SHP77 treated with DMSO at 0.1 percent for 48 hours (cell line): ENCODE data around the gene KRTAP5-6.

Experiments
- DNase-seq: peaks from one replicate; lab custom pipeline; 2025; lab: John Stamatoyannopoulos, UW

KRTAP5-6 gene

GRCh38 chr11:1733716-1734640, 37.0 kb downstream of the KRTAP5-6 start:
- no peak for DNase-seq

DNA sequence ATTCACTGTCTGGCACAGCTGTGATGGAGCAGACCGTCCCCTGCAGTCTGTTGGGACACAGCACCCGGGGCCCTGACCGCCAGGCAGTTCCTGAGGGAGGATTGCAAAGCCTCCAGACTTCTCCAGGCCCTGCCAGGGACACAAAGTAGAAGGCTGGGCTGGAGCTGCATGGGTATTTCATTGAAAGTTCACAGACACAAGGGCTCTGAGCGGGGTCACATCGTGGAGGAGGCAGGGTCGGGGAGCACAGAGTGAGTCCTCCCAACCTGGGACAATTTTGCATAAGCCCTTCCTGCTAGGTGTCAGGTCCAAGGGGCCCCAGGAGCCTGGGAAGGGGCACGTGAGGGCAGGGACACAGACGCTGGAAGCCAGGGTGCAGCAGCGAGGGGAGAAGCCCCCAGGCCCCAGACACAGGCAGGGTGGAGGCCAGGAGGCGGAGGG, 37.7 kb downstream of the KRTAP5-6 start:
- DNase-seq, result no peak

DNA sequence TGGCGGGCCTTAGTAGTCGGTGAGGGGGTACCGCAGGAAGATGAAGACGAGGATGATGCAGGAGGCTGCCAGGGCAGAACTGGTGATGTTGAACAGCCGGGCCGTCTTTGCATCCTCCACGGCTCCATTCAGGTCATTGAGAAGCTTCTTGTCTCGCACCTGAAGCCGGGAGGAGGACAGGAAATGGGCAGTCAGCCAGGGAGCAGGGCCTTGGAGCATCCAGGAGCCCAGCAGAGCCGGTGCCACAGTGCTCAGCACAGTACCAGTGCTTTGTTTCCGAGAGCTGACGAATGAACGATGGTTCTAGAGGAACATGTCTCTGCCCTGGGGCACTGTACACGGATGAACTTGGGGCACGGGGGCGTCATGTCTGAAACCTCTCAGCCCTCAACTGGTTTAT, 38.3 kb downstream of the KRTAP5-6 start:
- no peak for DNase-seq

DNA sequence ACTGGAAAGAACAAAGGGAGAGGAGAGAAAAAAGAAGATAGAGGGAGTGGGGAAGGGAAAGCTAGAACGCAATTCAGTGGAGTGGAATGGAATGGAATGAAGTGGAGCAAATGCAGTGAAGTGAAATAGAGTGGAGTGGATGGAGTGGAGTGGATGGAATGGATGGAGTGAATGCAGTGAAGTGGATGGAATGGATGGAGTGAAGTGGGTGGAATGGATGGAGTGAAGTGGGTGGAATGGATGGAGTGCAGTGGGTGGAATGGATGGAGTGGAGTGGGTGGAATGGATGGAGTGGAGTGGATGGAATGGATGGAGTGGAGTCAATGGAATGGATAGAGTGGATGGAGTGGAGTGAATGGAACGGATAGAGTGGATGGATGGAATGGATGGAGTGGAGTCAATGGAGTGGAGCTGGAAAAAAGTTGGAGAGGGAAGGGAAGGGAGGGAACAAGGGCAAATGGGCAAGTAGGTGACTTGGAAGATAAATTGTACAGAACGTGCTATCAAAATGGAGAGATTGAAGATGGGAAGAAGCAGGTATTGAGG, 39.5 kb downstream of the KRTAP5-6 start:
- DNase-seq, result no peak

DNA sequence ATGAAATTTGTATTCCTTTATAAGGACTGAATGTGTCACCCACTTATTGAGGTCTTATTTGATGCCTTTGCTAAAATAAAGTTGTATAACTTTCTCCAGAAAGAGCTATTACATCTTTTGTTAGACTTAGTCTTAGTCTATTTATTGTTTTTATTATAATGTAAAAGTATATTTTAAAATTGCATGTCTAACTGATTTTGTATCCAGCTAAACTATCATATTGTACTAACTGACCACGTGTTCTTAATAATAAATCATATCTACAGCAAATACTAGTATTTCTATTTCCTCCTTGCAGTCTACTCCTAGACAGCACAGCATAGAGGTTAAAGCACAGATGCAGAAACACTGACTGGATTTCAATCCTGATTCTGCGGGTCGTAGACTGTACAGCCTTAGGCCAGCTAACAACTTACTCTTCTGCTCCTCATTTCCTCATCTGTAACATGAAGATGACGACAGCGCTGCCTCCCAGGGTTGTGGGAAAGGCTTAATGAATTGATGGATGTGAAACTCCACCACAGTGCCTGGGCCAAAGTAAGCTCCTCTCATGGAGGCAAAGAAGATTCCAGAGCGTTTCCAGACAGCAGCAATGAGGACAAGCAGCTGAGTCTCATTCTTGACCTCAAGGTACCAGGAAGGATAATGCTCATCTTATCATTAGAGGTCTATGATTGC, 40.2 kb downstream of the KRTAP5-6 start:
- DNase-seq, result no peak

DNA sequence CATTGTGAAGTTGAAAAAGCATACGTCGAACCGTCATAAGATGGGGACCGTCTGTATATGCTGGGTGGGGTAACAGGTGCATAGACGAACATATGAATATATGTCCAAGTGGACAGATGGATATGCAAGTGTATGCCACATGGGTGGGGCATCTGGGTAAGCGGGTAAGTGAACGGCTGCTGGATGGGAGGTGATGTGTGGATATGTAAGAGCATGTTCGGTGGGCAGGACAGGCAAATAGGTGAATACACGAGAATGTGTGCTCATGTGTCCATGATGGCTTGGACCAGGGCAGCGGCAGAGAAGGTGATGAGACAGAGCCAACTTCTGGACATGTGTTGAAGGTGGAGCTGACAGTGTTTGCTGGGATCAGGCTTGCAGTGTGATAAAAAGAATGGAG, 41.4 kb downstream of the KRTAP5-6 start:
- DNase-seq, result no peak

GRCh38 chr11:1739576-1739975, 42.6 kb downstream of the KRTAP5-6 start:
- no peak for DNase-seq

- DNase-seq, result no peak
Observed at GRCh38 chr11:1740786-1741530, 44.0 kb downstream of the KRTAP5-6 start.

DNA sequence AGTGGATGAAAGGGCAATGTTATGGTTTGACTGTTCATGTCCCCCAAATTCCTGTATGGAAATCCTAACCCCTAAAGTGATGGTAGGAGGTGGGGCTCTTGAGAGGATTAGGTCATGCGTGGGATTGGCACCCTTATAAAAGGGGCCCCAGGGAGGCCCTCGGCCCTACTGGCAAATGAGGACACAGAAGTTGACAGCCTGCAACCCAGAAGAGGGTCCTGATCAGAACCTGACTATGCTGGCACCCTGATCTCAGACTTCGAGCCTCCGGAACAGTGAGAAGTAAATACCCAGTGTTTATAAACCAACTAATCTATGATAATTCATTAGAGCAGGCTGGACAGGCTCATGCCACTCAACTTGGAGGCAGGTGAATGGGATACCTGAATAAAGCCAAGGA, 44.7 kb downstream of the KRTAP5-6 start:
- DNase-seq, result no peak

GRCh38 chr11:1742371-1742770, 45.4 kb downstream of the KRTAP5-6 start:
- DNase-seq, result no peak

DNA sequence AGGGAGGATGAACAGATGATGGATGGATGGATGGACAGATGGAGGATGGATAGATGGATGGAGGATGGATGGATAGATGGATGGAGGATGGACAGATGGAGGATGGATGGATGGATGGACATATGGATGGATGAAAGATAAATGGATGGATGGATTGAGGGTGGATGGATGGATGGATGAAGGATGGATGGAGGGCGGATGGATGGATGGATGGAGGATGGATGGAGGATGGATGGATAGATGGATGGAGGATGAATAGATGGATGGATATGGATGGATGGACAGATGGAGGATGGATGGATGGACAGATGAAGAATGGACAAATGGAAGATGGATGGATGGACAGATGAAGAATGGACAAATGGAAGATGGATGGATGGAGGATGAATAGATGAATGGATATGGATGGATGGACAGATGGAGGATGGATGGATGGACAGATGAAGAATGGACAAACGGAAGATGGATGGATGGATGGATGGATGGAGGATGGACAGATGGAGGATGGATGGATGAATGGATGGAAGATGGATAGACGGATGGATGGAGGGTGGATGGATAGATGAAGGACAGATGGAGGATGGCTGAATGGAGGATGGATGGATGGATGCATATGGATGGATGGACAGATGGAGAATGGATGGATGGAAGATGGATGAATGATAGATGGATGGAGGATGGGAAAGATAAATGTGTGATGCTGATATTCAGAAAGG, 46.0 kb downstream of the KRTAP5-6 start:
- DNase-seq, result no peak

DNA sequence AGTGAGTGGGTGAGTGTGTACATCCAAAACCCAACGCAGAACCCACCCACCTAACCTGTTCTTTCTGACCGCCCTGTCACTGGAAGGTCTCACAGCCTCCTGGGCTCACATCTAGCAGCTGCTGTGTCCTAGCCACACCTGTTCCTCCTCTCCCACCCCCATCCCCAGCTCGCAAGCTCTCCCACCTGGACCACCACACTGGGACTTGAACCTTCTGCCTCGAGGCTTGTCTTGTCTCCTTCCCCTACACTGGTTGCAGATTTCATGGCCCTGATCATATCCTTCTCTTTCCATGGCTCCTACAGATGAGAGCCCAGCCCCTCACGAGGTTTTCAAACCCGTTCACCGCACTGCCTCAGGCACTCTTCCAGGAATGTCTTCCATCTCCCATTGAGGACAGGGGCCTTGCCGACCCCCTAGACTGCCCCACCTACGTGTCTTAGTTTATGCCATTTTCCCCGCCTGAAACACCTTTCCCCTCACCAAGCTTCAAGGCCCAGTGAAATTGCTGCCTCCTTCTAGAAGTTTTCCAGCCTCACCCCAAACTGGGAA, 46.7 kb downstream of the KRTAP5-6 start:
- DNase-seq, result no peak

GRCh38 chr11:1744137-1744886, 47.3 kb downstream of the KRTAP5-6 start:
- no peak for DNase-seq

DNA sequence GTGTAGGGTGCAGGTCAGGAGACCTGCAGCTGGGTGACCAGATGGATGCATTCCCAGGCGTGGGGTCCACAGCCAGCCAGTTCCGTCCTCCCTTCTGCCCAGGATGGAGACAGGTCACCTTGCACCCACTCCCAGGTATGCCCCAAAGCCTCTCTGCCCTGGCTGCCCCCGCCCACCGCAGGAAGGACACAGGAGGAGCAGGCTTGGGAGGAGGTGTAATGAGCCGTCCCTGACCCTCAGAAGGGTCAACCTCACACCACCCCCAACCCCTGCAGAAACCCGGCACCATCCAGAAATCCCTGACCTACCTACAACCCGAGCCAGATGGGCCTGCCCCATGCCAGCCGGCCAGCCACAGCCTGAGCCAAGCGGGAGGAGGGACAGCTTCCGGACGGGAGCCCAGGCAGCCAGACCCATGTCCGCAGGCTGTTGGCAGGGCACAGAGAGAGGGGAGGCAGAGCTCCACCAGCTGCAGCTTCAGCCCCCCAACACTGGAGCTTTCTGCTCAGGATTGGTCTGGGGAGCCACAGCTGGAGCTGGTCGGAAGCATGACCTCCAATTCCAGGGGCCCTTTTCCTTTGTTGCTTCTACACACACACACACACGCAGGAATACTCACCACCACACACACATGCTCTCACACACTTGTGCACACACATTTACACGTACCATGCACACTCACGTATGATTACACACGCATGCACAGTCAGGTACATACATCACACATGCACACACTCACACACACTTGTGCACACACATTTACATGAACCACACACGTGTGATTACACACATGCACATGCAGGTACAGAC, 48.1 kb downstream of the KRTAP5-6 start:
- no peak for DNase-seq

GRCh38 chr11:1745701-1746320, 48.8 kb downstream of the KRTAP5-6 start:
- no peak for DNase-seq

GRCh38 chr11:1746511-1746931, 49.5 kb downstream of the KRTAP5-6 start:
- no peak for DNase-seq

DNA sequence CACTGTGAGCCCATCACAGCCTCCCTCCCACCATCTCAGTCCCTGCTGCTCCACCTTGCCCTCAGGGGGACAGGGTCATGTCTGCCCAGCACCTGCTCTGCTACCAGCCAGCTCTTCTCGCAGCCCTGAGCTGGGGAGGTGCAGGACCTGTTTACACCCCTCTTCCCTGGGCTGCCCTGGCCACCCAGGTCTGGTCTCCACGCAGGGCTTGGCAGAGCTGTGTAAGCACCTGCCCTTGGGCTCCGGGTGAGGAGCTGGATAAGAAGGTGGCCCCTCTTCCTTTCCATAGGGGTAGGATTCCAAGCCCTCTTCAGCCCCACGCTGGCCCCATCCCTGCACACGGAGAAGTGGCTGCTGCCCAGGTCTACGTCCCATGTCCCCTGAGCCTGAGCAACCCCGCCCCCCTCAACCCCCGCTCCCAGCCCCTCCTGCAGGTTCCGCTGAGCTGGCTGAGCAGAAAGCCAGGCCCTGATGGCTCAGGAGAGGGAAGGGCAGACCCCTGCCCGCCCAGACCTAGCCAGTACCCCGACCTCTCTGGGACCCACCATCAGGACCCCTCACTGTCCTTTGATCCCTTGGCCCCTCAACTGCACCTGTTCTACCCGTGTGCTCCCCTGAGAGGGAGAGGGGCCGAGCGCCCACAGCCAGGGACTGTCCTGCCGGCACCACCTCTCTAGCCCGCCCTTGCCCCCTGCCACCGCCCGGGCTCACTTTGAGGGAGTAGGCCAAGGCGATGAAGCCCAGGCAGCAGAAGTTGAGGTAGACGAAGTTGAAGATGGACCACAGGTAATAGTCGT, 50.2 kb downstream of the KRTAP5-6 start:
- DNase-seq, result no peak
